SJSA1 (cell line): ENCODE measurements around the gene CGNL1. TPM values are rescaled to one million over a fixed set of nuclear protein-coding genes. Genes with fewer than 3 reads are reported as not detected.

Experiments used
- DNase-seq, 2 experiments: peaks; one replicate each; pipeline ENCODE4 v3.0.0-alpha.2; 2015 to 2020; ENCODE audit warnings: low spot score in 2 of 2, low read depth in 1 of 2
- H3K27ac ChIP-seq: fragments of 250-450 bp; sonication (Bioruptor Pico); 2 replicates; pipeline ENCODE4 v1.5.1; 2020; ENCODE audit warnings: mild to moderate bottlenecking, moderate library complexity
- H3K27me3 ChIP-seq: fragments of 250-450 bp; sonication (Bioruptor Pico); replicated peaks from 2 replicates; pipeline ENCODE4 v1.5.1; 2020; ENCODE audit warnings: mild to moderate bottlenecking, moderate library complexity
- H3K36me3 ChIP-seq: fragments of 250-450 bp; sonication (Bioruptor Pico); 2 replicates; pipeline ENCODE4 v1.5.1; 2020; ENCODE audit warnings: mild to moderate bottlenecking
- H3K4me1 ChIP-seq: fragments of 250-450 bp; sonication (Bioruptor Pico); replicated peaks from 2 replicates; pipeline ENCODE4 v1.6.1; 2021; ENCODE audit warnings: mild to moderate bottlenecking
- H3K4me3 ChIP-seq: fragments of 250-450 bp; sonication (Bioruptor Pico); 2 replicates; pipeline ENCODE4 v1.5.1; 2020; ENCODE audit warnings: mild to moderate bottlenecking
- H3K9me3 ChIP-seq: fragments of 250-450 bp; sonication (Bioruptor Pico); replicated peaks from 2 replicates; pipeline ENCODE4 v1.5.1; 2020; ENCODE audit warnings: mild to moderate bottlenecking
- total RNA-seq: library from RNA; depleted of rRNA; stranded (reverse); fragments of >200 nt; shearing (Covaris generic); gene quantifications from 2 replicates; pipeline ENCODE4 v1.2.3, GENCODE V29; 2014

The CGNL1 gene
- total RNA-seq, 1 experiment from 2014 or later = 3.8 TPM

- H3K4me1 ChIP-seq = peaks cover 15% of the 10 kb centered on the region
- no peaks in the 10 kb centered on the region for H3K9me3 ChIP-seq
- no peaks in the 10 kb centered on the region for H3K36me3 ChIP-seq
- no peaks in the 10 kb centered on the region for H3K27me3 ChIP-seq
- H3K27ac ChIP-seq = no peak overlapping the region
- no peak for DNase-seq
- H3K4me3 ChIP-seq = no peak overlapping the region
These were observed 120.3 kb downstream of the CGNL1 start for GRCh38 chr15:57496594-57496945.

- no peaks in the 10 kb centered on the region for H3K36me3 ChIP-seq
- no peak for DNase-seq
- no peak overlapping the region for H3K27ac ChIP-seq
- no peaks in the 10 kb centered on the region for H3K27me3 ChIP-seq
- no peak overlapping the region for H3K4me3 ChIP-seq
- H3K4me1 ChIP-seq = peaks cover 19% of the 10 kb centered on the region
- H3K9me3 ChIP-seq = no peaks in the 10 kb centered on the region
These were observed 120.9 kb downstream of the CGNL1 start for GRCh38 chr15:57496946-57497869.

- Histone ChIP-seq H3K4me3 (no peak overlapping the region), H3K4me1 (peaks cover 24% of the 10 kb centered on the region), H3K27me3 (no peaks in the 10 kb centered on the region), H3K27ac (no peak overlapping the region), H3K9me3 (no peaks in the 10 kb centered on the region), H3K36me3 (no peaks in the 10 kb centered on the region)
- no peak for DNase-seq
These were observed 124.0 kb downstream of the CGNL1 start for GRCh38 chr15:57500256-57500655.

GRCh38 chr15:57500979-57501576 is 124.8 kb downstream of the CGNL1 start:
- H3K4me3 ChIP-seq = no peak overlapping the region
- no peaks in the 10 kb centered on the region for H3K9me3 ChIP-seq
- DNase-seq = no peak
- no peak overlapping the region for H3K27ac ChIP-seq
- H3K27me3 ChIP-seq = no peaks in the 10 kb centered on the region
- peaks cover 32% of the 10 kb centered on the region for H3K4me1 ChIP-seq
- no peaks in the 10 kb centered on the region for H3K36me3 ChIP-seq

- no peak overlapping the region for H3K27ac ChIP-seq
- no peaks in the 10 kb centered on the region for H3K27me3 ChIP-seq
- H3K36me3 ChIP-seq = no peaks in the 10 kb centered on the region
- no peaks in the 10 kb centered on the region for H3K9me3 ChIP-seq
- H3K4me1 ChIP-seq = peaks cover 43% of the 10 kb centered on the region
- DNase-seq = no peak
- no peak overlapping the region for H3K4me3 ChIP-seq
These were observed 125.8 kb downstream of the CGNL1 start for GRCh38 chr15:57502116-57502515.

- Histone ChIP-seq H3K9me3 (no peaks in the 10 kb centered on the region), H3K27me3 (no peaks in the 10 kb centered on the region), H3K27ac (no peak overlapping the region), H3K4me1 (peaks cover 50% of the 10 kb centered on the region), H3K4me3 (no peak overlapping the region), H3K36me3 (no peaks in the 10 kb centered on the region)
- no peak for DNase-seq
These were observed 126.9 kb downstream of the CGNL1 start for GRCh38 chr15:57503051-57503702.

GRCh38 chr15:57503911-57504598 is 127.8 kb downstream of the CGNL1 start:
- H3K9me3 ChIP-seq = no peaks in the 10 kb centered on the region
- no peak overlapping the region for H3K4me3 ChIP-seq
- no peak for DNase-seq
- no peaks in the 10 kb centered on the region for H3K36me3 ChIP-seq
- H3K27me3 ChIP-seq = no peaks in the 10 kb centered on the region
- peaks cover 52% of the 10 kb centered on the region for H3K4me1 ChIP-seq
- H3K27ac ChIP-seq = no peak overlapping the region

- Histone ChIP-seq H3K27ac (peak overlapping the region; percentile 79; the same call in 1 of the 2 replicates), H3K9me3 (no peaks in the 10 kb centered on the region), H3K36me3 (no peaks in the 10 kb centered on the region), H3K27me3 (no peaks in the 10 kb centered on the region), H3K4me1 (peaks cover 57% of the 10 kb centered on the region), H3K4me3 (no peak overlapping the region)
- DNase-seq = no peak
These were observed 128.3 kb downstream of the CGNL1 start for GRCh38 chr15:57504599-57504940.

- DNase-seq = peak in 1 of 2 experiments; percentile 49
- Histone ChIP-seq H3K27me3 (no peaks in the 10 kb centered on the region), H3K4me3 (no peak overlapping the region), H3K9me3 (no peaks in the 10 kb centered on the region), H3K27ac (peak overlapping the region; percentile 79), H3K36me3 (no peaks in the 10 kb centered on the region), H3K4me1 (peaks cover 63% of the 10 kb centered on the region)
These were observed 128.9 kb downstream of the CGNL1 start for GRCh38 chr15:57505056-57505715.

- no peaks in the 10 kb centered on the region for H3K9me3 ChIP-seq
- no peak overlapping the region for H3K4me3 ChIP-seq
- peaks cover 65% of the 10 kb centered on the region for H3K4me1 ChIP-seq
- no peaks in the 10 kb centered on the region for H3K27me3 ChIP-seq
- H3K36me3 ChIP-seq = no peaks in the 10 kb centered on the region
- H3K27ac ChIP-seq = peak overlapping the region; percentile 79
- DNase-seq = peak in 1 of 2 experiments; percentile 87
These were observed 129.7 kb downstream of the CGNL1 start for GRCh38 chr15:57505949-57506391.

GRCh38 chr15:57506422-57506821 is 130.1 kb downstream of the CGNL1 start:
- Histone ChIP-seq H3K4me1 (peaks cover 61% of the 10 kb centered on the region), H3K9me3 (no peaks in the 10 kb centered on the region), H3K27me3 (no peaks in the 10 kb centered on the region), H3K4me3 (no peak overlapping the region), H3K27ac (peak overlapping the region; percentile 79), H3K36me3 (no peaks in the 10 kb centered on the region)
- DNase-seq = peak in 1 of 2 experiments; percentile 83

- Histone ChIP-seq H3K27me3 (no peaks in the 10 kb centered on the region), H3K4me1 (peaks cover 55% of the 10 kb centered on the region), H3K27ac (peak overlapping the region; percentile 4; the same call in 1 of the 2 replicates), H3K36me3 (no peaks in the 10 kb centered on the region), H3K4me3 (no peak overlapping the region), H3K9me3 (no peaks in the 10 kb centered on the region)
- no peak for DNase-seq
These were observed 130.8 kb downstream of the CGNL1 start for GRCh38 chr15:57507111-57507510.

GRCh38 chr15:57509126-57509525 is 132.8 kb downstream of the CGNL1 start:
- Histone ChIP-seq H3K4me3 (no peak overlapping the region), H3K9me3 (no peaks in the 10 kb centered on the region), H3K27me3 (no peaks in the 10 kb centered on the region), H3K36me3 (no peaks in the 10 kb centered on the region), H3K27ac (no peak overlapping the region), H3K4me1 (peaks cover 55% of the 10 kb centered on the region)
- peak in 1 of 2 experiments; percentile 18 for DNase-seq
